Stimulated activated CD4-positive, alpha-beta T cell treated with anti-CD3 and anti-CD28 coated beads, Interleukin-1b, Interleukin-23, amount 100 ng/mL, for 24 hours (primary cell): ENCODE results near the gene LIPF.
"Not testable (repeated sequence)": the region's sequence is repeated elsewhere in the genome, so short reads cannot be mapped to it uniquely, and the experiment has no call there.

Experiments used
- DNase-seq, 4 experiments: peaks; one replicate each; pipeline ENCODE4 v3.0.0-alpha.2; 2020; ENCODE audit warnings: low read depth in 4 of 4, low spot score in 1 of 4

The LIPF gene

GRCh38 chr10:88672041-88672440 is 7.8 kb downstream of the LIPF start:
- no peak for DNase-seq

GRCh38 chr10:88676283-88677060 is 12.2 kb downstream of the LIPF start:
- DNase-seq = no peak

GRCh38 chr10:88680958-88681357 is 16.7 kb downstream of the LIPF start:
- DNase-seq = no peak

GRCh38 chr10:88682491-88682890 is 18.2 kb downstream of the LIPF start:
- no peak for DNase-seq

GRCh38 chr10:88687853-88688467 is 23.7 kb downstream of the LIPF start:
- DNase-seq = no peak

- no peak for DNase-seq
These were observed 25.1 kb downstream of the LIPF start for GRCh38 chr10:88689366-88689765.

- no peak for DNase-seq
These were observed 29.3 kb downstream of the LIPF start for GRCh38 chr10:88693392-88694020.

- no peak for DNase-seq
These were observed 38.8 kb downstream of the LIPF start for GRCh38 chr10:88702848-88703597.

GRCh38 chr10:88705958-88706357 is 41.7 kb downstream of the LIPF start, which contains the start of gene LIPK:
LIPK (plus strand) TSS chr10:88706249; CDS start chr10:88724544, 18,295 bp downstream.
- DNase-seq = no peak

- DNase-seq = no peak
These were observed 43.4 kb downstream of the LIPF start for GRCh38 chr10:88707429-88708155.

- not testable (repeated sequence) for DNase-seq
These were observed 45.1 kb downstream of the LIPF start for GRCh38 chr10:88709361-88709760.

- DNase-seq = no peak
These were observed 51.3 kb downstream of the LIPF start for GRCh38 chr10:88715517-88715916.

GRCh38 chr10:88721392-88721791 is 57.1 kb downstream of the LIPF start:
- DNase-seq = no peak

- DNase-seq = no peak
These were observed 61.6 kb downstream of the LIPF start for GRCh38 chr10:88725798-88726197.

GRCh38 chr10:88728107-88728763 is 64.0 kb downstream of the LIPF start:
- DNase-seq = peak in 3 of 4 experiments; percentile 2 to 33 (median 6)
